GM19468 (cell line): ENCODE data around the gene WIPI1.
"Not testable (repeated sequence)": the region's sequence is repeated elsewhere in the genome, so short reads cannot be mapped to it uniquely, and the experiment has no call there.

ENCODE experiments used
- ATAC-seq: cut with Tn5 transposase; IDR thresholded peaks from one replicate; pipeline ENCODE4 v1.9.1; 2021; ENCODE audit warnings: mild to moderate bottlenecking, moderate library complexity, moderate number of reproducible peaks; ENCODE audit not compliant: unreplicated experiment; ENCODE audit errors: extremely low read depth

WIPI1 gene

GRCh38 chr17:68422821-68423220 is 34.5 kb downstream of the WIPI1 start:
- no peak for ATAC-seq

DNA sequence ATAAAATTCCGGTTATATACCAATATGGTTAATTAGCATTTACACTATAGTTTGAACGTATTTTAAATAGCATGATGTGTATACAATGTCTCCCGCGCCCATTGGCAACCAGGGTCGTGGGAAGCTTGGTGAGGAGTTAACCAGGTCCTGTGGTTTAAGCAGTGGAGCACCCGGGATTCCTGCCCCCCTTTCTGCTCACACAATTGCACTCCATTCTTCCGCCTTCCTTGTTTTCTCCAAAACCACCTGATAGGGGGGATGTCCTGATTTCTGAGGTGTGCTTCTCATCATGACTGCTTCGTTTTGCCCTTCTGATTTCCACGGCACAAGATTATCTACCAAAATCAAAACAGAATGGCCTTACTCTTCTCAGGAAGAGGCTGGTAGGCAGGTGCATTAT is 35.8 kb downstream of the WIPI1 start:
- ATAC-seq: no peak

- no peak for ATAC-seq
These were observed 37.2 kb downstream of the WIPI1 start for GRCh38 chr17:68420065-68420464.

- ATAC-seq: no peak
These were observed 38.4 kb downstream of the WIPI1 start for GRCh38 chr17:68418876-68419275.

GRCh38 chr17:68417317-68417716 is 40.0 kb downstream of the WIPI1 start:
- no peak for ATAC-seq

GRCh38 chr17:68414901-68415300 is 42.4 kb downstream of the WIPI1 start:
- ATAC-seq: not testable (repeated sequence)

GRCh38 chr17:68413597-68414560 is 43.4 kb downstream of the WIPI1 start:
- not testable (repeated sequence) for ATAC-seq

GRCh38 chr17:68407656-68408055 is 49.6 kb downstream of the WIPI1 start:
- ATAC-seq: not testable (repeated sequence)

GRCh38 chr17:68403837-68404236 is 53.5 kb downstream of the WIPI1 start:
- not testable (repeated sequence) for ATAC-seq

DNA sequence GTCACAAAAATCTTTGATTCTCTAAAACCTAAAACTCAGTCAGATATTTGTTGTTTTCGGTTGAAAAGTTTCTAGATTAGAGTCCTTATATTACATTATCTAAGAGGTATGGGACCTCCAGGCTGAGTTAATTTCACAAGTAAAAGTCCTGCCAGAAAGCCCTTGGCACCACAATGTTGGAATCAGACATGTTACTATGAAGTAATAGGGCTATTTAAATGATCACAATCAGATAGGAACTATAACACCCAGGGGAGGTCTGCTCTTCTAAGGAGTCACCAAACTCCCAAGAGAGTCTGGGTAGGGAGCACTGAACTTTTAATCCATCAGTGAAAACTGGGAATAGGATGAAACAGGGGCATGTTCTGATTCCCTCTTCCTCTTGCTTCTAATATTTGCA is 54.2 kb downstream of the WIPI1 start:
- ATAC-seq: no peak

DNA sequence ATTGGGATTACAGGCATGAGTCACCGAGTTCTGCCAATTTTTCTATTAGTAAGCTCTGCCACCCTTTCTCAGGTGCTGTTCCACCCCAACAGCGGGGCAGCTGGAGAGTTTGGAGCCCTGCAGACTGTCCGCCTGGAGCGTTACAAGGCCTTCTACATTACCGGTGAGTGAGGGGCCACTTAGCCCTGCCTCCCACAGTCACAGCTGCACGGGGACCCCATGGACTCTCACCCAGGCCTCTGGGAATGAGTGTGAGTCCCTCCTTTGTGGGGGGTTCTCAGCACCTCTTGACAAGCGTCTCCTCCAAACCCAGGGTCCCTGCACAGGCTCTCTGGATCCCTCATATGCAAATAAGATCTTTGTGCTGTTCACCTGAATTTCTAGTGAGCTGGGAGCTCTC is 56.0 kb downstream of the WIPI1 start:
- no peak for ATAC-seq

DNA sequence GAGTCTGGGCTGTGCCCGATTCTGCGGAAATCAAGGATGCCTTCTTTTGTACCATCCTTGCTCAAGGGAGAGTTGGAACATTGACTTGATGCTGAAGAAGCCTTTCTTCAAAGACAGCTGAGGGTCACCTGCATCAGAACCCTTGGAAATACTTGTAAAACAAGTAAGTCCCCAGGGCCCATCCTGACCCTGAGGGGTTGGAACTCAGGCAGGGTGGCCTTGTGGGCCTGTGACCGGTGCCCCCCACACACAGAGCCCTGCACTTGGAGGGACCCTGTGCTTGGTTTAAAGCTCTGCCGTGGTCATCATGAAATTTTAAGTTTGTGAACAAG is 56.9 kb downstream of the WIPI1 start:
- no peak for ATAC-seq

DNA sequence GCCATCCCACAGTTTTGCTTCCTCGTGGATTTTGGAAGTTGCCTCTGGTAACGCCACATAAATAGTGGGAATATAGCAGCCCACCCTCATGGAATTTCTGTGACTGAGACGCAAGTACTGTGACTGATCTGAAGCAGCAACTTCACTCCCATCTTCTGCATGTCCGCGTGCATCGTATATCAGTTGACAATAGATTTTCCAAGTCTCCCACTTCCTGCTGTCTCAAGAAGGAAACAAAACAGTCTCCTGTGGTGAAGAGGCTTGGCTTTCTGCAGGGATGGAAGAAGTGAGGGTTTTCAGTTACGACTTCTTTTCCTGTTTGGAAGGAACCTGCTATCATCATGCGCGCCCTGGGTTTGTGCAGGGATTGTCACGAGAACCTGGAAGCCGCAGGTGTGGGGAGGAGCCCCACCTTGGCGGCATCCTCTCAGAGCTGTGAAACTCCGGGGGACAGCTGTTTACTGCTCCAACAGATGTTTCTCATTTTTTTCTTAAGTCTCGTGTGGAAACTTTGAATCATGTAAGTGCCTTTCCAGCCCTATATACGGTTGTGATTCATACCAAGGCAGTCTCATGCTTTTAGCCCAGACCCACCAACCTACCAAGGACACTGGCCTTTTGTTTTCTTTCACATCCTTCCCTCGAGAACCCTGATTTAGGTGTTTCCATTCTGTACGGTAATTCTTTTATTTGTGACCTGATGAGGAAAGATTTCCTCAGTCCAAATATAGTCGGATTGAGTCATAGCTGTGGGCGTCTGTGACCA is 57.5 kb downstream of the WIPI1 start:
- ATAC-seq: no peak

DNA sequence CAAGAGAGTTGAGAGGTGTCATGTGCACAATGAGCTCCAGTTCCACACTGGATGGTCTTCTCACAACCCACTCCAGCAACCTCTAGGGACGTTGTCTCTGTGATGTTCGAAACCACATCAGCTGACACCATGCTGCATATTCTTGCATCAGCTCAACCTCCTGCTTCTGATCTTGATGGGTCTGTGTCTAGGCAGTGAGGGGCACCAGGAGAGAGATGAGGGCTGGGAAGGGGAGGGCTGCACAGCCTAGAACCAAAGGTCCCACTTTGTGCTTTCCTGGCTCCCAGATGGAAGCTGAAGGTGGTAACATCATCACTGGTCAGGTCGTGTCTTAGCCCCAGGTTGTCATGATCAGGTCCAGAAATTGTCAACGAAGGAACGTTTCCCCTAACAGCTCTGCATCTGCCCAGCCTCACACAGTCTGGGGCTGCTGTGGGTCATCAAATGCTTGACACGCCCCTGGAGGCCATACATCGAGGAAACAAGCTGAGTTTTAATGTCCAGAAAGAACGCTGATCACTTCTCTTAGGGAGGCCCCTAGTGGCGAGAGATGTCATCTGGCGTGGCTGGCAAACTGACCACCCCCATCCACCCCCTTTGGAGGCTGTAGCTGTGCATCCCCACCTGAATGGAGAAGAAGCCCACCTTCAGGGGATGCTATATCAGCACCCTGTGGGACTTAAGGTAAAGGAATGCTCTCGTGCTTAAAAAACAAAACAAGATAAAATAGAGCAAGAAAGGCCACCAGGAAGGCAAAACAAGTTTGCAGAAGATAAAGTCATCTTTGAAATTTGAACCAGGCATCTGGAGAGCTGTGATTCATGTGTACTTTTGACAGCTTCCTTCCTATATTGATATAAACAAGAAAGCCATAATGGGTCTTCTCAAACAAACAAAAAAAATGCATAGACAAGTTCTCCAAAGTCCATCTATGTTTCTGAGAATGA is 58.3 kb downstream of the WIPI1 start:
- no peak for ATAC-seq

- ATAC-seq: no peak
These were observed 60.2 kb downstream of the WIPI1 start for GRCh38 chr17:68397108-68397536.

DNA sequence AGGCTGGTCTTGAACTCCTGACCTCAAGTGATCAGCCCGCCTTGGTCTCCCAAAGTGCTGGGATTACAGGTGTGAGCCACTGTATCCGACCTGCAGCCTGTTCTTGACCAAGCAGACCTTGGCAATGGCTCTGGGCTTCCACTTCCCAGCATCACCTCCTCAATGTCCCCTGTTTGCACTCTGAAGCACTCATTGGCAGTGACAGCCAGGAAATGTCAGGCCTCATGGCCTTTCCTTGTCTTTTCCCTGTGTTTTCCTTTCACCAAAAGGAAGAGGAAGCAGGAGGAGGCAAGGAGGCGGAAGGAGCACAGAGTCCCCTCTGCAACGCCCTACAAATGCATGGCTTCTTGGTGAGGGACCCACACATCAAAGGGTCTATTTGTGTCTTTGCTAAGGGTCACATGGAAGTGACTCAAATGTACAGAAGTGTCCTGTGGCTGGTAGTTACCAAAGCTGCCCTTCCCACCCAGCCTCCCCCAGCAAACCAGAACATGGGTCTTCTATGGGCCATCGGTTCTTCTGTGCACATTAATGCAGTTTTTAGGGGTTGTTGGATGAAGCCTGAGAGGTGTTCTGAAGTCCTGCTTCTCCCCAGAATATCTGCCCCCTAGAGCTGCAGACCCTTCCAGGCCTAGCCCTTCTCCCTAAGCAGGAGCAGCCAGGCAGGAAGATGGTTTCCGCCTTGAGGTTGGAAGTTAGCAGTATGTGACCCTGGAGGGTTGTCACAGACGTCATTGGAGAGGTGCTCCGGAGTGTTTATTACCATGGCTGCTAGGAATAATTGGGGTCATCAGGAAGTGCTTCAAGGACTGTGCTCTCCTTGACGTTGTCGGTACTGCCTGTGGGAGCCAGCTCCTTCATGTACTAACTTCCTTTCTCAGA is 60.8 kb downstream of the WIPI1 start:
- ATAC-seq: no peak

DNA sequence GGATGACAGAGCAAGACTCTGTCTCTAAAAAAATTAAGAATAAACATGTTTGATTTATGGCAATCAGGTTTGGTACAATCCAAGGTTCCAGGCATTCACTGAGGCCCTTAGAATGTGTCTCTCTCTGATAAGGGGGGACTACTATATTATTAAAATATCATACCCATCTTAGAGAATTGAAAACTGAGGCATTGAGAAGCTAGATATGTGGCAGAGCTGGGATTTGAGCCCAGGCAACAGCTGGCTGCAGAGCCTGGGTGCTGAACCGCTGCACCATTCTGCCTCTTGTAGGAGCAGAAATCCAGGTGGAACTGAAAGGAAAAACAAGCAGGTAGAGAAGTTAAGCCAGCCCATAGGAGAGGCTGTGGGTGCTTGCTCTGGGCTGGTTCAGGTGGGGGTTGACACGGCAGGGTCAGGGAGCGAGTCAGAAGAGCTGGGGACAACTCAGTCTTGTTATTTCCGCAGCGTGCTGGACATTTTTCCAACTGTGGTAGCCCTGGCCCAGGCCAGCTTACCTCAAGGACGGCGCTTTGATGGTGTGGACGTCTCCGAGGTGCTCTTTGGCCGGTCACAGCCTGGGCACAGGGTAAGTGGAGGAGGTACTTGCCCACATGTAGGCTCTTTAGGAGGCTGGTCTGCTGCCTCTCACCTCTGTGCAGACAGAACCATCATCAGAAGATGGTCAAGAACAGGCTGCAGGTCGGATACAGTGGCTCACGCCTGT is 62.5 kb downstream of the WIPI1 start:
- no peak for ATAC-seq

DNA sequence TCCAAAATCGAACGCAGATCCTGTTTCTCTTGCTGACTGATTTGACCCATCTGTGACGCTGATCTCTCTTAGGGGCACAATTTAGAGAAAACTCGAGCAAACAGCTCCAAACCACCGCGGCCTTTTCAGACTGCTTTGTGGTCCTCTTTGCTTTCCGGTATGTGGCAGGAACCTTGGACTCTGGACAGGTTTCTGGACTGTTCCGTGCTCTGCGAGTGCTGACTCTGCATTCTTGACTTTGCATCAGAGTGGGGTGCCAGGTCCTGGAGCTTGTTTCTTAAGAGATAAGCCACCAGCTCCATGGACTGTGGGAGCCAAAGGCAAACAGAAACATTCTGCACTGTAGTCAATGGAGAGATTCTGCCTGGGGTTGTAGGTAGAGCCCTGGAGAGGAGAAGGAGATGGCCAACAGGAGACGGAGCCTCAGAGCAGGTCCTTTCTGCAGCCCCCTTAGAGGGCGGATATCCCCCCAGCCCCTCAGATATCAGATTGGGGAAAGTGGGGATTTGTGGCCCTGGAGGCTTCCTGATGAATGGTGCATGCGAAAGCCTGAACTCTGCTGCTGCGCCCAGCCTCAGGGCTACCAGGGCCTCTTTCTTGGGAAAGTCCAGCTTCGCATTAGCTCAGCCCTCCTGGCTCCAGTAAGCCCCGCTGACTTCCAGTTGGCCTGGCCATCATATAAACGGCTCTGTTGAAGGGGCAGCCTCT is 65.6 kb downstream of the WIPI1 start:
- ATAC-seq: no peak
